ENCODE data around the gene NCR2.

GRCh38 chr6:41353333-41353732 lies 17.9 kb downstream of the NCR2 start:
- TF ChIP-seq CREB1 (IDR thresholded peaks at IDR 0.05; ENCODE audit: low read depth) (no peak), CEBPB (IDR thresholded peaks at IDR 0.05) (no peak), TCF12 (IDR thresholded peaks at IDR 0.05; ENCODE audit: low read depth) (no peak), YY1 (IDR thresholded peaks at IDR 0.05; ENCODE audit: low read depth) (no peak), USF1 (IDR thresholded peaks at IDR 0.05) (no peak), REST (IDR thresholded peaks at IDR 0.05; ENCODE audit: low read depth) (no peak), NFIC (IDR thresholded peaks at IDR 0.05) (no peak), ZBTB7A (IDR thresholded peaks at IDR 0.05; ENCODE audit: low read depth) (no peak), FOXM1 (IDR thresholded peaks at IDR 0.05; ENCODE audit: borderline replicate concordance, low read depth) (no peak), EGR1 (IDR thresholded peaks at IDR 0.05) (no peak), RAD21 (IDR thresholded peaks at IDR 0.05; ENCODE audit: low read depth) (no peak)

Measured in Ishikawa (cell line).